Ecto neural progenitor cell (in vitro differentiated cells): ENCODE results near the gene FAF2.
"Not testable (repeated sequence)": the region's sequence is repeated elsewhere in the genome, so short reads cannot be mapped to it uniquely, and the experiment has no call there.

Experiments
- DNase-seq: peaks from one replicate; pipeline ENCODE4 v3.0.0-alpha.2; 2018; ENCODE audit warnings: low spot score

Gene FAF2

GRCh38 chr5:176458904-176459561, 10.8 kb downstream of the FAF2 start:
- DNase-seq = no peak

- no peak for DNase-seq
These were observed 13.2 kb downstream of the FAF2 start for GRCh38 chr5:176461349-176461748.

- no peak for DNase-seq
These were observed 15.1 kb downstream of the FAF2 start for GRCh38 chr5:176463113-176463764.

GRCh38 chr5:176466245-176466871, 18.2 kb downstream of the FAF2 start:
- DNase-seq = no peak

GRCh38 chr5:176469296-176469695, 21.1 kb downstream of the FAF2 start:
- no peak for DNase-seq

GRCh38 chr5:176470539-176470938, 22.4 kb downstream of the FAF2 start:
- DNase-seq = no peak

- no peak for DNase-seq
These were observed 22.9 kb downstream of the FAF2 start for GRCh38 chr5:176471098-176471497.

GRCh38 chr5:176473335-176474006, 25.3 kb downstream of the FAF2 start:
- no peak for DNase-seq

GRCh38 chr5:176474476-176474875, 26.3 kb downstream of the FAF2 start:
- DNase-seq = no peak

GRCh38 chr5:176481711-176482110, 33.5 kb downstream of the FAF2 start:
- no peak for DNase-seq

- DNase-seq = no peak
These were observed 37.0 kb downstream of the FAF2 start for GRCh38 chr5:176485176-176485575.

GRCh38 chr5:176486189-176486757, 38.1 kb downstream of the FAF2 start:
- DNase-seq = no peak

GRCh38 chr5:176487160-176487559, 39.0 kb downstream of the FAF2 start:
- DNase-seq = not testable (repeated sequence)

GRCh38 chr5:176489077-176489476, 40.9 kb downstream of the FAF2 start:
- DNase-seq = no peak

GRCh38 chr5:176490301-176490700, 42.1 kb downstream of the FAF2 start:
- DNase-seq = no peak

- no peak for DNase-seq
These were observed 42.9 kb downstream of the FAF2 start for GRCh38 chr5:176491101-176491502.

- DNase-seq = no peak
These were observed 43.7 kb downstream of the FAF2 start for GRCh38 chr5:176491901-176492300.

GRCh38 chr5:176492431-176492830, 44.2 kb downstream of the FAF2 start:
- no peak for DNase-seq

GRCh38 chr5:176497852-176498251, 49.7 kb downstream of the FAF2 start:
- no peak for DNase-seq

GRCh38 chr5:176499273-176499672, 51.1 kb downstream of the FAF2 start:
- no peak for DNase-seq

GRCh38 chr5:176500511-176500910, 52.3 kb downstream of the FAF2 start:
- DNase-seq = no peak

GRCh38 chr5:176501333-176501732, 53.1 kb downstream of the FAF2 start:
- no peak for DNase-seq

- DNase-seq = no peak
These were observed 55.3 kb downstream of the FAF2 start for GRCh38 chr5:176503496-176503895.
